Testis (tissue), 3 donors: ENCODE data around the gene EYS. TPM values are rescaled to one million over a fixed set of nuclear protein-coding genes. Genes with fewer than 3 reads are reported as not detected.

ENCODE experiments used
- DNase-seq: peaks from one replicate; pipeline ENCODE4 v3.0.0-alpha.2; 2019
- H3K27ac ChIP-seq, 2 donors: fragments of 200-600 bp; sonication (generic); one replicate each; pipeline ENCODE4 v1.5.1; 2019
- H3K27me3 ChIP-seq: fragments of 200-600 bp; sonication (generic); one replicate; pipeline ENCODE4 v1.5.1; 2019
- H3K36me3 ChIP-seq: fragments of 200-600 bp; sonication (generic); one replicate; pipeline ENCODE4 v1.5.1; 2017; ENCODE audit warnings: low read depth; ENCODE audit errors: missing control alignments
- H3K4me1 ChIP-seq: fragments of 200-600 bp; sonication (generic); one replicate; pipeline ENCODE4 v1.5.1; 2019
- H3K4me3 ChIP-seq, 2 donors: fragments of 200-600 bp; sonication (generic); one replicate each; pipeline ENCODE4 v1.5.1; 2017 to 2019
- H3K9me3 ChIP-seq: fragments of 200-600 bp; sonication (generic); one replicate; pipeline ENCODE4 v1.5.1; 2017
- POLR2A ChIP-seq: fragments of 450-650 bp; IDR thresholded peaks from one replicate; pipeline ENCODE4 v1.6.1; 2017; ENCODE audit warnings: antibody characterized with exemption, mild to moderate bottlenecking, moderate library complexity
- WGBS, 2 donors: methylation state at CpG; one replicate each; pipeline ENCODE4 v1.1.5; 2018; 5-methylcytosine and 5-hydroxymethylcytosine counted together
- intact Hi-C: fragments of 100-400 bp; cut with DNase I; formaldehyde crosslinking; loops from one replicate; pipeline ENCODE4 v1.15.1; 2023; ENCODE audit warnings: low total_unique reads
- polyA plus RNA-seq: library from polyadenylated mRNA; stranded (reverse); fragments of 350-450 nt; fragmentation: Illumina TruSeq; extraction: RNeasy Lipid Tissue Mini Kit (QIAGEN cat#74804); gene quantifications from one replicate; pipeline ENCODE4 v1.2.3, GENCODE V29; 2014; ENCODE audit warnings: low read depth, low replicate concordance; ENCODE audit not compliant: insufficient read depth
- total RNA-seq, 2 donors: library from RNA; depleted of rRNA; stranded (reverse); fragments of >200 nt; gene quantifications; one replicate each; pipeline ENCODE4 v1.2.3, GENCODE V29; 2016
- TF ChIP-seq, protein P1 (sequence below), 3 experiments: fragments of 450-650 bp in 2 of 3; fragments of 200-600 bp in 1 of 3; sonication (generic) in 1 of 3; IDR thresholded peaks; one replicate each; pipeline ENCODE4 v1.5.1; 2016 to 2019; ENCODE audit warnings: antibody characterized with exemption in 3 of 3, mild to moderate bottlenecking in 2 of 3, moderate library complexity in 1 of 3

The EYS gene
- total and polyA plus RNA-seq, 3 donors from 2014 or later, result 1.3 to 2.8 (median 2.6) TPM

DNA sequence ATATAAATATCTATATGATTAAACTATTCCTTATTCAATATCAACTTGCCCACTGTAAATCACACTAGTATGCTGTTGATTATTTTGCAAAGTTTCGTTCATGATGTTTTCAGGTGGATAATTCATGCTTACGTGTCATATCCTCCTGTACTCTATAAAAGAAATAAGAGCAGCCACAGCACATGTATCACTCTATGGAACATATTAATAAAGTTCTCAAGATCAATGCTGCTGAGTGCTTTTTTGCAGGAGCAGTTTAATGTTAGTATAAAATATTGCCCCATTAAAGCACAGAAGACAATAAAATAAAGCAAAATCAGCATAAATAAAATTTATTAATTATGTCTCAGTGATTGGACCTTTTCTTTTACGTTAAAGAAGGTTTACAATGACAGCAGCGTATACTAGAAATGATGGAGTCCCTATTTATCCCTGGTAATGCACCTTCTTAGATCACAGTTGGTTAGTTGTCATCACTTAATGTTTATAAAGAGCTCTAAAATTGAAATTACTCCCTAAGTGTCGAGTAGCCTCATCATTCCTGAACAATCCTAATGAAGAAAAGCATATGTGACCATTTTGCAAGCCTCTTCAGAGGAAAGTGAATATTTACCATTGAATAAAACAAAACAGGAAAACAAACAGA lies 517.7 kb downstream of the EYS start:
- Histone ChIP-seq H3K36me3 (no peaks in the 10 kb centered on the region), H3K4me3 (no peak overlapping the region), H3K9me3 (no peaks in the 10 kb centered on the region), H3K27ac (no peak overlapping the region), H3K4me1 (no peaks in the 10 kb centered on the region), H3K27me3 (no peaks in the 10 kb centered on the region)
- intact Hi-C loops, result no loop called here
- WGBS, 2 donors, result 65 to 83% methylated on average over 5 of the region's 5 CpGs
- DNase-seq, result no peak
- TF ChIP-seq POLR2A, result no peak
- TF ChIP-seq, protein P1, sequence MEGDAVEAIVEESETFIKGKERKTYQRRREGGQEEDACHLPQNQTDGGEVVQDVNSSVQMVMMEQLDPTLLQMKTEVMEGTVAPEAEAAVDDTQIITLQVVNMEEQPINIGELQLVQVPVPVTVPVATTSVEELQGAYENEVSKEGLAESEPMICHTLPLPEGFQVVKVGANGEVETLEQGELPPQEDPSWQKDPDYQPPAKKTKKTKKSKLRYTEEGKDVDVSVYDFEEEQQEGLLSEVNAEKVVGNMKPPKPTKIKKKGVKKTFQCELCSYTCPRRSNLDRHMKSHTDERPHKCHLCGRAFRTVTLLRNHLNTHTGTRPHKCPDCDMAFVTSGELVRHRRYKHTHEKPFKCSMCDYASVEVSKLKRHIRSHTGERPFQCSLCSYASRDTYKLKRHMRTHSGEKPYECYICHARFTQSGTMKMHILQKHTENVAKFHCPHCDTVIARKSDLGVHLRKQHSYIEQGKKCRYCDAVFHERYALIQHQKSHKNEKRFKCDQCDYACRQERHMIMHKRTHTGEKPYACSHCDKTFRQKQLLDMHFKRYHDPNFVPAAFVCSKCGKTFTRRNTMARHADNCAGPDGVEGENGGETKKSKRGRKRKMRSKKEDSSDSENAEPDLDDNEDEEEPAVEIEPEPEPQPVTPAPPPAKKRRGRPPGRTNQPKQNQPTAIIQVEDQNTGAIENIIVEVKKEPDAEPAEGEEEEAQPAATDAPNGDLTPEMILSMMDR (IDR thresholded peaks at IDR 0.05), result no peak

DNA sequence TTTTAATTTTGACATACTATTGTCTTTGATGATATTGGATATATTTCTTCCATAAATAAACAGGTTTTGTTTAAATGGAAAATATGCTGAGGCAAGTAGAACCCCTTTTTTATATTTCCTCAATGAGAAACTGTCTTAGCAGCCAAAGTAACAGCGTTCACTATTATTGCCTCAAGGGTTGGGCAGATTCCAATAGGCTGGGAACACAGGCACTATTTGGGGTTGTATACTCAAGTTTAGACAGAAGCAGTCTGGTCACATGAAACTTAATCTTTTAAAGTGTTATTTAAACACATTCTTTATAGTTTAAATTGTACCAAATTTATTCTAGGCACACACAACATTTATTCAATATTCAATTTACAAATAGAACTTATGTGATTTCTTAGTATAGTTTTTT lies 520.2 kb downstream of the EYS start:
- intact Hi-C loops, result no loop called here
- Histone ChIP-seq H3K27ac (no peak overlapping the region), H3K4me3 (no peak overlapping the region), H3K36me3 (no peaks in the 10 kb centered on the region), H3K9me3 (no peaks in the 10 kb centered on the region), H3K4me1 (no peaks in the 10 kb centered on the region), H3K27me3 (no peaks in the 10 kb centered on the region)
- no peak for DNase-seq
- 45 to 64% methylated on average over 1 of the region's 1 CpG for WGBS, 2 donors
- TF ChIP-seq, protein P1 (IDR thresholded peaks at IDR 0.05), result no peak
- TF ChIP-seq POLR2A, result no peak

DNA sequence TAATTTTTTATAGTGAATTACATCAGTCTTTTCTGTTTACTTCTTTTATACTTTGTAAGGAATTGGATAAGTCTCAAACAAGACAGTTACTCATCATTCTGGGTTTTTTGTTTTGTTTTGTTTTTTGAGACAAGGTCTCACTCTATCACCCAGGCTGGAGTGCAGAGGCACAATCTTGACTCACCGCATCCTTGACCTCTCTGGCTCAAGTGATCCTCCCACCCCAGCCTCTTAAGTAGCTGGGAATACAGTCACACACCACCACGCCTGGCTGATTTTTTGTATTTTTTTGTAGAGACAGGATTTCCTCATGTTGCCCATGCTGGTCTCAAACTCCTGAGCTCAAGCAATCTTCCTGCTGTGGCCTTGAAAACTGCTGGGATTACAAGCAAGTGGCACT lies 524.3 kb downstream of the EYS start:
- Histone ChIP-seq H3K27ac (no peak overlapping the region), H3K36me3 (no peaks in the 10 kb centered on the region), H3K27me3 (no peaks in the 10 kb centered on the region), H3K9me3 (no peaks in the 10 kb centered on the region), H3K4me1 (no peaks in the 10 kb centered on the region), H3K4me3 (no peak overlapping the region)
- TF ChIP-seq, protein P1 (IDR thresholded peaks at IDR 0.05), result no peak
- TF ChIP-seq POLR2A, result no peak
- intact Hi-C loops, result no loop called here
- peak; percentile 35 for DNase-seq
- 26 to 36% methylated on average over 2 of the region's 2 CpGs for WGBS, 2 donors

DNA sequence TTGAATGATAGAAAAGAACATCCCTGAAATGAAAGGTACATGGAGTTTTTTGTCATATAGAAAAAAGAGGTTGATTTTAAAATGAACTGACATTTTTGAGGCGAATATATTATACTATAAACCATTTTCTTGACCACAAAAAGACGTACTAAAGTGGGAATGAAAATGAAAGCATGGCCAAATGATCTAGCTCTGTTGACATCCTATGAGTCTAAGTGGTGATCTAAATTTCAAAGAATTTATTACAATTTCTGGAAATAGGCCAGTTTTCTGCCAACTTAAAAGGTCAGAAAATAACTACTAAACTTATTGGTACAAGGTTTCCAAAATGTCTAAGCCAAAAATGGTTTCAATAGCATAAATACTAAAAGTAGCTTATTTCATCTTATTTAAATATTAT lies 536.8 kb downstream of the EYS start:
- Histone ChIP-seq H3K27ac (no peak overlapping the region), H3K27me3 (no peaks in the 10 kb centered on the region), H3K9me3 (no peaks in the 10 kb centered on the region), H3K4me3 (no peak overlapping the region), H3K36me3 (no peaks in the 10 kb centered on the region), H3K4me1 (no peaks in the 10 kb centered on the region)
- TF ChIP-seq, protein P1 (IDR thresholded peaks at IDR 0.05), result no peak
- no peak for TF ChIP-seq POLR2A
- intact Hi-C loops, result no loop called here
- 77% methylated on average over 2 of the region's 2 CpGs for WGBS, 2 donors
- no peak for DNase-seq

DNA sequence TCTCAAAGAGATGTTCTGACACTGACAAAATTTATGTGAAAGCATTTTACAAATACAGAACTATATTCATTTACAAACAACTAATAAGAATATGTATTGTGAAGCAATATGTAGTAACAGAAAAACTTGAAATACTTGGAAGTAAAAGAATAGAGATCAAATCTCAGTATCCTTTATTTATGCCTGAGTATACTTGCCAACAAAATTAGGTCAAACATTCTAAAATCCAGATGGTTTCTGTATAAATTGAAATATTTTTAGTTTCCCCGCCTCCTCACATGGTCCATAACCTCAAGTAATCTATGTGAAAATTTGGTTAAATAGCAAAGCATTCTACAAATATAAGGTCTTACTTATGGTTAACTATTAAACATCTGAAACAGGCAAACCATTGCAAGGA lies 545.4 kb downstream of the EYS start:
- Histone ChIP-seq H3K27ac (no peak overlapping the region), H3K4me3 (no peak overlapping the region), H3K9me3 (no peaks in the 10 kb centered on the region), H3K36me3 (no peaks in the 10 kb centered on the region), H3K27me3 (no peaks in the 10 kb centered on the region), H3K4me1 (no peaks in the 10 kb centered on the region)
- TF ChIP-seq, protein P1 (IDR thresholded peaks at IDR 0.05), result no peak
- no peak for TF ChIP-seq POLR2A
- intact Hi-C loops, result no loop called here
- DNase-seq, result no peak
- WGBS, 2 donors, result 0 to 23% methylated on average over 1 of the region's 1 CpG
